HG03280 (cell line): Measurements from ENCODE around the gene RAET1E.
"Not testable (repeated sequence)": the region's sequence is repeated elsewhere in the genome, so short reads cannot be mapped to it uniquely, and the experiment has no call there.

Source experiments
- ATAC-seq: cut with Tn5 transposase; IDR thresholded peaks from one replicate; pipeline ENCODE4 v1.9.1; 2021; ENCODE audit warnings: mild to moderate bottlenecking, moderate library complexity; ENCODE audit not compliant: unreplicated experiment

RAET1E gene

GRCh38 chr6:149897855-149898744 lies at the start of gene RAET1E:
TSS of gene RAET1E (minus strand) at chr6:149898113. CDS start at chr6:149890901, 7,212 bp downstream.
- ATAC-seq = no peak

GRCh38 chr6:149947533-149947932 lies 49.6 kb upstream of the RAET1E start:
- not testable (repeated sequence) for ATAC-seq

GRCh38 chr6:149946631-149947030 lies 48.7 kb upstream of the RAET1E start:
- not testable (repeated sequence) for ATAC-seq

GRCh38 chr6:149945276-149945675 lies 47.4 kb upstream of the RAET1E start:
- not testable (repeated sequence) for ATAC-seq

GRCh38 chr6:149943321-149943720 lies 45.4 kb upstream of the RAET1E start:
- not testable (repeated sequence) for ATAC-seq

GRCh38 chr6:149942461-149942829 lies 44.5 kb upstream of the RAET1E start:
- no peak for ATAC-seq

GRCh38 chr6:149941583-149942460 lies 43.9 kb upstream of the RAET1E start, which contains the start of gene ULBP2:
TSS of gene ULBP2 (plus strand) at chr6:149942014. CDS start at chr6:149942073, 59 bp downstream.
- no peak for ATAC-seq

GRCh38 chr6:149940672-149940982 lies 42.7 kb upstream of the RAET1E start:
- no peak for ATAC-seq

- no peak for ATAC-seq
Measured at GRCh38 chr6:149939909-149940671, 42.2 kb upstream of the RAET1E start.

- ATAC-seq = no peak
Measured at GRCh38 chr6:149939356-149939648, 41.4 kb upstream of the RAET1E start.

GRCh38 chr6:149938571-149939355 lies 40.9 kb upstream of the RAET1E start:
- peak; percentile 80 for ATAC-seq

GRCh38 chr6:149938013-149938570 lies 40.2 kb upstream of the RAET1E start:
- ATAC-seq = not testable (repeated sequence)

- ATAC-seq = no peak
Measured at GRCh38 chr6:149936743-149937142, 38.8 kb upstream of the RAET1E start.

GRCh38 chr6:149935668-149936067 lies 37.8 kb upstream of the RAET1E start:
- no peak for ATAC-seq

- no peak for ATAC-seq
Measured at GRCh38 chr6:149935246-149935645, 37.3 kb upstream of the RAET1E start.

- ATAC-seq = no peak
Measured at GRCh38 chr6:149934249-149935156, 36.6 kb upstream of the RAET1E start.

- ATAC-seq = no peak
Measured at GRCh38 chr6:149933461-149933860, 35.5 kb upstream of the RAET1E start.

GRCh38 chr6:149933036-149933435 lies 35.1 kb upstream of the RAET1E start:
- no peak for ATAC-seq

GRCh38 chr6:149931501-149931900 lies 33.6 kb upstream of the RAET1E start:
- no peak for ATAC-seq
